Liver (tissue), 9 donors: ENCODE measurements around the gene ZSCAN1. TPM values are rescaled to one million over a fixed set of nuclear protein-coding genes. Genes with fewer than 3 reads are reported as not detected.

Experiments
- DNase-seq: peaks from one replicate; pipeline ENCODE4 v3.0.0-alpha.2; 2017; ENCODE audit warnings: low spot score
- H3K27ac ChIP-seq, 2 donors: one replicate each; pipeline ENCODE4 v1.7.0; 2013; ENCODE audit warnings: inconsistent platforms in 2 of 2, low read length in 2 of 2, control low read depth in 1 of 2, low read depth in 1 of 2, mild to moderate bottlenecking in 1 of 2
- H3K27me3 ChIP-seq, 4 donors: one replicate each; pipeline versions ENCODE4 v1.6.1 to v1.7.0; 2013; ENCODE audit warnings: low read length in 3 of 4, inconsistent platforms in 1 of 4, mild to moderate bottlenecking in 1 of 4, moderate library complexity in 1 of 4; ENCODE audit not compliant: control insufficient read depth in 4 of 4, insufficient read depth in 4 of 4
- H3K36me3 ChIP-seq, 4 donors: one replicate each; pipeline versions ENCODE4 v1.6.1 to v1.7.0; 2013; ENCODE audit warnings: low read length in 3 of 4, mild to moderate bottlenecking in 3 of 4, low read depth in 1 of 4, moderate library complexity in 1 of 4; ENCODE audit not compliant: control insufficient read depth in 4 of 4, insufficient read depth in 3 of 4
- H3K4me1 ChIP-seq, 4 donors: one replicate each; pipeline versions ENCODE4 v1.6.1 to v1.7.0; 2013; ENCODE audit warnings: low read length in 3 of 4, mild to moderate bottlenecking in 3 of 4, moderate library complexity in 1 of 4; ENCODE audit not compliant: control insufficient read depth in 4 of 4, insufficient read depth in 4 of 4
- H3K4me3 ChIP-seq, 3 donors: one replicate each; pipeline versions ENCODE4 v1.6.1 to v1.7.0; 2013; ENCODE audit warnings: low read length in 3 of 3, control low read depth in 1 of 3, low read depth in 1 of 3, mild to moderate bottlenecking in 1 of 3
- H3K9ac ChIP-seq, 2 donors: one replicate each; pipeline ENCODE4 v1.7.0; 2013; ENCODE audit warnings: low read length in 2 of 2, mild to moderate bottlenecking in 2 of 2, moderate library complexity in 2 of 2, control low read depth in 1 of 2, low read depth in 1 of 2
- H3K9me3 ChIP-seq, 4 donors: one replicate each; pipeline versions ENCODE4 v1.6.1 to v1.7.0; 2013; ENCODE audit warnings: low read length in 3 of 4; ENCODE audit not compliant: control insufficient read depth in 4 of 4
- ATF3 ChIP-seq: IDR thresholded peaks from 2 replicates; pipeline ENCODE4 v1.6.1; 2016; ENCODE audit warnings: antibody characterized with exemption
- CTCF ChIP-seq: fragments of 150-350 bp; IDR thresholded peaks from 2 replicates; pipeline ENCODE4 v1.5.1; 2017; ENCODE audit warnings: improper control_type of control experiment, low read depth, low read length; ENCODE audit not compliant: missing input control
- EGR1 ChIP-seq, 2 donors: IDR thresholded peaks; 2 replicates each; pipeline ENCODE4 v1.6.1; 2016 to 2018; ENCODE audit warnings: antibody characterized with exemption in 2 of 2, low read depth in 2 of 2
- FOXA2 ChIP-seq: IDR thresholded peaks from 2 replicates; pipeline ENCODE4 v1.6.1; 2016; ENCODE audit warnings: antibody characterized with exemption
- GABPA ChIP-seq, 2 donors: IDR thresholded peaks in 1 of 2; conservative IDR thresholded peaks in 1 of 2; 2 replicates each; pipeline ENCODE4 v1.6.1; 2016; ENCODE audit warnings: antibody characterized with exemption in 2 of 2, mild to moderate bottlenecking in 1 of 2, moderate library complexity in 1 of 2
- HNF4G ChIP-seq: IDR thresholded peaks from 2 replicates; pipeline ENCODE4 v1.6.1; 2016; ENCODE audit warnings: antibody characterized with exemption
- MAX ChIP-seq: IDR thresholded peaks from 2 replicates; pipeline ENCODE4 v1.6.1; 2016; ENCODE audit warnings: antibody characterized with exemption
- RAD21 ChIP-seq, 2 donors: IDR thresholded peaks; 2 replicates each; pipeline ENCODE4 v1.6.1; 2016; ENCODE audit warnings: antibody characterized with exemption in 2 of 2, mild to moderate bottlenecking in 2 of 2
- REST ChIP-seq: IDR thresholded peaks from 2 replicates; pipeline ENCODE4 v1.6.1; 2016; ENCODE audit warnings: antibody characterized with exemption, mild to moderate bottlenecking
- RXRA ChIP-seq, 2 donors: IDR thresholded peaks; 2 replicates each; pipeline ENCODE4 v1.6.1; 2017 to 2018; ENCODE audit warnings: antibody characterized with exemption in 2 of 2, mild to moderate bottlenecking in 1 of 2
- SP1 ChIP-seq: IDR thresholded peaks from 2 replicates; pipeline ENCODE4 v1.6.1; 2018; ENCODE audit warnings: antibody characterized with exemption, mild to moderate bottlenecking
- TAF1 ChIP-seq: conservative IDR thresholded peaks from 2 replicates; pipeline ENCODE4 v1.6.1; 2016; ENCODE audit warnings: antibody characterized with exemption, mild to moderate bottlenecking
- YY1 ChIP-seq: IDR thresholded peaks from 2 replicates; pipeline ENCODE4 v1.6.1; 2016; ENCODE audit warnings: antibody characterized with exemption, mild to moderate bottlenecking
- ZBTB33 ChIP-seq: IDR thresholded peaks from 2 replicates; pipeline ENCODE4 v1.6.1; 2016; ENCODE audit warnings: antibody characterized with exemption
- WGBS: extraction: QIAGEN DNeasy Blood & Tissue Kit; methylation state at CpG from one replicate; pipeline ENCODE4 v1.1.7; 2013; 5-methylcytosine and 5-hydroxymethylcytosine counted together
- polyA plus RNA-seq, 2 donors: library from polyadenylated mRNA; stranded (reverse) in 1 of 2; unstranded in 1 of 2; fragments of 200-250 nt in 1 of 2; fragments of >200 nt in 1 of 2; fragmentation: Nextera tagmentation in 1 of 2; extraction: Ambion mirVana in 1 of 2; gene quantifications; one replicate each; pipeline versions ENCODE4 v1.2.1 to v1.2.3, GENCODE V29; 2013 to 2015
- total RNA-seq, 2 donors: library from RNA; depleted of rRNA; stranded (reverse); fragments of >200 nt; gene quantifications; one replicate each; pipeline ENCODE4 v1.2.3, GENCODE V29; 2014
- donor health status: healthy.
- donor health status: healthy.
- donor health status: healthy.
- donor health status: healthy.
- donor health status: healthy.

Gene ZSCAN1
- total and polyA plus RNA-seq, 4 donors, result 0.13 TPM; not detected in 3

- Histone ChIP-seq H3K4me1 (no peaks in the 10 kb centered on the region), H3K27me3 (no peaks in the 10 kb centered on the region), H3K9me3 (peaks cover 30 to 70% (median 63%) of the 10 kb centered on the region in 4 donors), H3K36me3 (peaks cover 2 to 22% (median 17%) of the 10 kb centered on the region in 4 donors), H3K27ac (no peak overlapping the region), H3K4me3 (peak overlapping the region in 1 of 3 donors; percentile 36), H3K9ac (no peak overlapping the region)
- no peak for TF ChIP-seq ATF3
- TF ChIP-seq ZBTB33, result no peak
- no peak for TF ChIP-seq SP1
- no peak for TF ChIP-seq GABPA (IDR thresholded peaks at IDR 0.05 in 1 of 2, conservative IDR thresholded peaks at IDR 0.05 in 1 of 2)
- no peak for TF ChIP-seq CTCF
- no peak for TF ChIP-seq RXRA (IDR thresholded peaks at IDR 0.05)
- TF ChIP-seq RAD21 (IDR thresholded peaks at IDR 0.05), result no peak
- TF ChIP-seq EGR1 (IDR thresholded peaks at IDR 0.05; ENCODE audit: low read depth in 2 of 2), result no peak
- TF ChIP-seq HNF4G, result no peak
- TF ChIP-seq YY1, result no peak
- 16% methylated on average over 41 of the region's 41 CpGs for WGBS
- DNase-seq, result peak; percentile 91
These were observed 24.0 kb upstream of the ZSCAN1 start for GRCh38 chr19:58009666-58010301.

- Histone ChIP-seq H3K27ac (no peak overlapping the region), H3K9ac (no peak overlapping the region), H3K4me1 (no peaks in the 10 kb centered on the region), H3K4me3 (no peak overlapping the region), H3K36me3 (peaks cover 2 to 15% (median 13%) of the 10 kb centered on the region in 4 donors), H3K9me3 (peaks cover 30 to 68% (median 59%) of the 10 kb centered on the region in 4 donors), H3K27me3 (no peaks in the 10 kb centered on the region)
- no peak for DNase-seq
- 76% methylated on average over 22 of the region's 22 CpGs for WGBS
- TF ChIP-seq ZBTB33 (no peak), HNF4G (no peak)
These were observed 23.3 kb upstream of the ZSCAN1 start for GRCh38 chr19:58010507-58010906.

GRCh38 chr19:58014141-58014540 is 19.7 kb upstream of the ZSCAN1 start:
- Histone ChIP-seq H3K4me3 (peak overlapping the region in 2 of 3 donors; percentile 16 to 18), H3K36me3 (peaks cover 0 to 3% (median 0%) of the 10 kb centered on the region in 4 donors), H3K4me1 (no peaks in the 10 kb centered on the region), H3K9ac (no peak overlapping the region), H3K27me3 (no peaks in the 10 kb centered on the region), H3K27ac (no peak overlapping the region), H3K9me3 (peaks cover 24 to 51% (median 48%) of the 10 kb centered on the region in 4 donors)
- 34% methylated on average over 5 of the region's 5 CpGs for WGBS
- TF ChIP-seq TAF1 (no peak), EGR1 (IDR thresholded peaks at IDR 0.05; ENCODE audit: low read depth in 2 of 2) (no peak), SP1 (no peak), REST (no peak), FOXA2 (no peak), MAX (no peak), GABPA (IDR thresholded peaks at IDR 0.05 in 1 of 2, conservative IDR thresholded peaks at IDR 0.05 in 1 of 2) (no peak), ATF3 (no peak), RXRA (IDR thresholded peaks at IDR 0.05) (no peak)
- DNase-seq, result no peak
